NCI-H187 (cell line): ENCODE results near the gene AKT1.

Experiments
- DNase-seq, 2 experiments: peaks; one replicate each; lab custom pipeline; 2025; lab: John Stamatoyannopoulos, UW

Gene AKT1

GRCh38 chr14:104799244-104800014 is 3.9 kb upstream of the AKT1 start:
- no peak for DNase-seq

GRCh38 chr14:104798300-104799243 is 3.0 kb upstream of the AKT1 start:
- no peak for DNase-seq

- no peak for DNase-seq
Observed at GRCh38 chr14:104797115-104798044, 1.8 kb upstream of the AKT1 start.

DNA sequence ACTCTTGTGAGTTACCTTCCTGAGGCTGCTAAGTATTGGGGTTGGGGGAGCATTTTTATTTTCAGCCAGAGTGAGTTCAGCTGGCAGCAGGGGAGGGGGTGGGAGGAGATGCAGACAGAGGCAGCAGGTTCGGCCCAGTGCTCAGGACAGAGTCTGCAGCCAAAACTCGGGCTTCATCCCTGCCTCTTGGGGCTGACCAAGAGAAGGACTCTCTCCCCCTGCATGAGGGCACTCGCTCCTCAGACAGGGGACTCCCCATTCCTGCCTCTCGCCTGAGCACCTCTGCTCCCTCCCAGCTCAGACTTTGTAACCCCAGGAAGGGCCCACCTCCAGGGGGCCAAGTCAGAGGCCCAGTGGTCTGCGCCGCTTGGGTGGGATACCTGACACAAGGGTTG is 1.1 kb upstream of the AKT1 start:
- no peak for DNase-seq

DNA sequence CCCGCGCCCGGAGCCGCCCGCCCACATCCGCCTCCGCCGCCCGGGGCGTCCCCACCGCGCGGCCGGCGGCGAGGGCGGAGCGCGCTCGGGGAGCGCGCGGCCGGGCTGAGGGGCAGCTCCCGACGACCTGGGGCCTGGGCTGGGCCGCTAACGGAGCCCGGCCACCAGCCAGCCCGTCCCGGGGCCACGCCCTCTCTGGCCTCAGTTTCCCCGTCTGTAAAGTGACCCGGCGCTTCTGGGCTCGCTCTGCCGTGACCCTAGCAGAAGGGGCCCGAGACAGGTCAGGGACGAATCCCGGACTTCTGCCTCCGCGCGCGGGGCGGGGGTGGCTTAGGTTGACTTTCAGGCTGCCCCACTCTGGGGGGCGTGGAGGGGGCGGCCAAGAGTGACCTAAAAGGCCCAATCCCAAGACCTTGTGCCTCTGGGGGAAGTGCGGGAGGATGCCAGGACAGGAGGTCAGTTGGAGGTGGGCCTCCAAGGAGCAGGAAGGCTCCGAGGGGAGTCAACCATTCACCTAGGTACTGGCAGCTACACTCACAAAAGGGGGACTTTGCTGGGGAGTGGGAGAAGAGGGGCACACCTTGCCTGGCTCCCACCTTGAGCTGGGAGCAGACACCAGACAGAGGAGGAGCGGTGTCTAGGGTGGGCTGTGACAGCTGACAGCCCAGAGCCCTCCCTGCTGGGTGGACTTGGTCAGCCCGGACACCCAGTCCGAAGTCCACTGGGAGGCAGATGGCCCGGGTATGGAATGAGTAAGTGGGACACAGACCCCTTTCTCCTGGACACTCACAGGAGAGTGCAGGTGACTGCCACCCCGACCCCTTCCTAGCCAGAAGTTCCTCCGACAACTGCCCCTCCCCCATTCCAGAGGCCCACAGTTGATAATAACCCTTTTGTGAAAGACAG is 486 bp upstream of the AKT1 start:
- DNase-seq, result peak in 1 of 2 experiments; percentile 16

DNA sequence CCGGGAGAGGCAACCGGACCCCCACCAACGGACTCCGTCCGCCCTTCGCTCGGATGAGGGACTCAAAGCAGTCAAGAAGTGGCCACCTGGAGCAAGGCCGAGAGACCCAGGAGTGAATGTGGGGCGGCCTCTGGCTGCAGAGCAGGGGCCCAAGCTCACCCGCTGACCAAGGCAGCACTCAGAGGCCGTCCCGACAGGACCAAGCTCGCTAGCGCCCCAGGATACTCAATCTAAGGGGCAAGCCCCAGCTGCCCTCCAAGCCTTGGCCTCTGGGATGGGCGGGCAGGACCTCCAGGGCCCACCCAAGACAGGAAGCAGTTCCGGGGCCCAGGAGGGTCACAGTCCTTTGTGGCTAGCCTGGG is 936 bp downstream of the AKT1 start:
- DNase-seq, result no peak

DNA sequence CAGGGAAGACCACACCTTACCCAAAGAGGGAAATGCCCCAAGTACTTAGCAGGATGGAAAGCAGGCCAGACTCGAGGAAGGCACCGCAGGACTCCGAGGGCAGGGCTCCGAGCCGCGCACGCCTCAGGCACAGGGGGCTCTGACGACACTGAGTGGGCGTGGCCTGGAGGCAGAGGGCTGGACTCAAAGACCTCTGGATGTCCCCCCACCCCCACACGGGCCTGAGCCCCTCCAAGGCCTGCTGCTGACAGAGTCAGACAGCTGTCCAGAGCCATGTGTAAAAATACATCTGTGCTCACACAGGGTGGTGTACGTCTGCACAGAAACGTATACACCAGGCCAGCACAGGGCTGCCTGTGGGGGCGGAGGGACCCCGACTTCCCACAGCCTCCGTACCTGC is 1.4 kb downstream of the AKT1 start:
- no peak for DNase-seq

- DNase-seq, result no peak
Observed at GRCh38 chr14:104793703-104793959, 1.9 kb downstream of the AKT1 start.

DNA sequence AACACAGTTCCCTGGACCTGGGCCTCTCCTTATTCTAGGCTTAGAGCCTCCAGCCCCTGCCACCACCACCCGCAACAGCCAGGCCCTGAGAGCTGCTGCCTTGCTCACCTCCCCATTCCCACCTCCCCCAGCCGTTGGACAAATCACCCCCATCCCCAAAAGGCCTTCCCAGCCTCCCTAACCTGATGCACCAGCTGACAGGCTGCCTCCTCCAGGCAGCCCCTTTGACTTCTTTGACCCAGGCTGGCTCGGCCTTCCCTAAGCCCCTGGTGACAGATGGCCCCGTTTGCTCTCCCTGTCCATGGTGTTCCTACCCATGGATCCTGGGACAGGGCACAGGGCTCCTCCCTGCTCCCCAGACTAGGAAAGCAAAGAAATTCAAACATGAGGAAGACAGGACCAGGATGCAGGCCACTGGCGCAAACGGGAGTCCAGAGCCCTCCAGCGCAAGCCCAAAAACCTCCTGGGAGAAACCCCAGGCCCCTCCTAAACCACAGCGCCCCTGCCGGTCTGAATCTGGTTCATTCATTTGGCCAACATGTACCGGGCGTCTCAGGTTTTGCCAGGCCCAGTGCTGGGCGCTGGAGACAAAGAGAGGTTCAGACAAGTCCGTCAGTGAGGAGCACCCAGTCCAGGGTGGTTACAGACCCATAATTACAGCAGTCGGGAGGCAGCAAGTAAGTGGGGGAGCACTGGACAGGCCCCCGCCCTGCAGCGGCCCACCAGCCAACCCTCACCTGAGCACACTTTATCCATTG is 2.4 kb downstream of the AKT1 start:
- DNase-seq, result no peak

DNA sequence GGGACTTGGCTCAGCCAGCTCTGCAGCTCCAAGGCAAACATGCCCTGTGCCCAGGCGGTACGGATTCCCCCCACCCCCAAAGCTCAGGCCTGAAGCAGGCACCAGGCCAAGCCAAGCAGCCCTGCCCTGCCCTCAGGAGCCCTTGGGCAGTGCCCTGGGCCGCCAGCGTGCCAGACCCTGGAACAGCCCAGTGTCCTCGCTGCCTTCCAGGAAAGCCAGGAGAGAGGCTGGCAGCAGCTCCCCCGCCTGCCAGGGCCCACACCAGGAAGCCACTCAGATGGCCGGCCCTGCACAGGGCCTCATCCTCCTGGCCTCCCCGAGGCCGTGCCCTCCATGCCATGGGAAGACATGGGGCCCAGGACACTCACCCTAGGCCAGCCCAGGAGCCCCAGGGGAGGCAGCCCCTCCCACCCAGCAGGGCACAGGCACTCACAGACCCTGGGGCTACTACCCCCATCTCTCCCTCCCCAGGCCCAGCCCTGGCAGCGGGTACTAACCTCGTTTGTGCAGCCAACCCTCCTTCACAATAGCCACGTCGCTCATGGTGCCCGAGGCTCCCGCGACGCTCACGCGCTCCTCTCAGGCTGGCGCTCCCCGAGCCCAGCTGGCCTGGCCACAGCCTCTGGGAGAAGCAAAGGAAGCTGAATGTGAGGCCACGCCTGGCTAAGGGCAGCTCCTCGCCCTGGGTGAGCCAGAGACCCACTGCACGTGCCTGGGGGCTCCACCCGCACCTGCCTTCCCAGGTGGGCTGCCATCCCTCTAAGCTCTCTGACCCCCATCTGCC is 3.3 kb downstream of the AKT1 start:
- no peak for DNase-seq

GRCh38 chr14:104791425-104791824 is 4.1 kb downstream of the AKT1 start:
- no peak for DNase-seq

- no peak for DNase-seq
Observed at GRCh38 chr14:104789752-104790743, 5.5 kb downstream of the AKT1 start.

GRCh38 chr14:104788873-104789663 is 6.5 kb downstream of the AKT1 start:
- DNase-seq, result no peak

DNA sequence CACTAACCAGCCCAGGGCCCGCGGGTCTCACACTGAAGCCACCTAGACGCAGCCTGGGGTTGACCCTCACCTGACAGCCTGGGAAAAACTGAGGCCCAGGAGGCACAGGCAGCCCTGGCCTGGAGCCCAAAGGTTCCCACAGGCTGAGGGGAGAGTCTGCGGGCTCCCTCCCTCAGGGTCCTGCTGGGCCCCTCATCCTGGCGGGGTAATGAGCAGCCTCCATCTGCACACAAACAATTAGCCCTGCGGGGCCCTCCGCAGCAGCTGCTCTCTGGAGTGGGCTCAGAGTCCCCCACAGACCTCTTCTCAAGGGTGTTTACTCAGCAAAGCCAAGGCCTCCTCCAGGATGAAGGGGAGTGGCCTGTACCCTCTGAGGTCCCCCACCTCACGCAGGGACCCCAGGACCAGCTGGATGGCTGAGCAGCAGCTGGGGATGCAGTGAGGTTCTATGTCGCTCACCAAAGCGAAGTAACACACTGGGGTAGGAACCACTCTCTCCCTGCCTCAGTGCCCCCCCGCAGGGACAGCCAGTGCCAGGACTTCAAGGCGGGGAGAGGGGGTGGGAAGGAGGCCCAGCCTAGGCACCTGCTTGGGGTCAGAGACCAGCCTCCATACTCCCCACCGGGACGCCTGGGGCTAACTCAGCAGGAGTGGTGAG is 7.3 kb downstream of the AKT1 start:
- DNase-seq, result no peak

GRCh38 chr14:104787736-104788135 is 7.8 kb downstream of the AKT1 start:
- no peak for DNase-seq

- no peak for DNase-seq
Observed at GRCh38 chr14:104786726-104787675, 8.5 kb downstream of the AKT1 start.
